Measurements from ENCODE around the gene FOSL1. TPM values are rescaled to one million over a fixed set of nuclear protein-coding genes. Genes with fewer than 3 reads are reported as not detected.
A peak's percentile ranks its signal among the peaks of the same experiment; 100 is the strongest.

Gene FOSL1
- total RNA-seq, 1 donor from 2014 or later = 172 TPM

GRCh38 chr11:65921033-65921555 lies 20.9 kb upstream of the FOSL1 start:
- TF ChIP-seq, protein P1, sequence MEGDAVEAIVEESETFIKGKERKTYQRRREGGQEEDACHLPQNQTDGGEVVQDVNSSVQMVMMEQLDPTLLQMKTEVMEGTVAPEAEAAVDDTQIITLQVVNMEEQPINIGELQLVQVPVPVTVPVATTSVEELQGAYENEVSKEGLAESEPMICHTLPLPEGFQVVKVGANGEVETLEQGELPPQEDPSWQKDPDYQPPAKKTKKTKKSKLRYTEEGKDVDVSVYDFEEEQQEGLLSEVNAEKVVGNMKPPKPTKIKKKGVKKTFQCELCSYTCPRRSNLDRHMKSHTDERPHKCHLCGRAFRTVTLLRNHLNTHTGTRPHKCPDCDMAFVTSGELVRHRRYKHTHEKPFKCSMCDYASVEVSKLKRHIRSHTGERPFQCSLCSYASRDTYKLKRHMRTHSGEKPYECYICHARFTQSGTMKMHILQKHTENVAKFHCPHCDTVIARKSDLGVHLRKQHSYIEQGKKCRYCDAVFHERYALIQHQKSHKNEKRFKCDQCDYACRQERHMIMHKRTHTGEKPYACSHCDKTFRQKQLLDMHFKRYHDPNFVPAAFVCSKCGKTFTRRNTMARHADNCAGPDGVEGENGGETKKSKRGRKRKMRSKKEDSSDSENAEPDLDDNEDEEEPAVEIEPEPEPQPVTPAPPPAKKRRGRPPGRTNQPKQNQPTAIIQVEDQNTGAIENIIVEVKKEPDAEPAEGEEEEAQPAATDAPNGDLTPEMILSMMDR (conservative IDR thresholded peaks at IDR 0.05; ENCODE audit: low read depth, low read length) = no peak
- no peak for DNase-seq (ENCODE audit: low read depth)
- no peak overlapping the region for H3K4me3 ChIP-seq (ENCODE audit: low read depth, low read length)

- peak overlapping the region; percentile 84 for H3K4me3 ChIP-seq (ENCODE audit: low read depth, low read length)
- TF ChIP-seq, protein P1 (conservative IDR thresholded peaks at IDR 0.05; ENCODE audit: low read depth, low read length) = no peak
- DNase-seq (ENCODE audit: low read depth) = no peak
Observed at GRCh38 chr11:65920372-65920802, 20.2 kb upstream of the FOSL1 start.

DNA sequence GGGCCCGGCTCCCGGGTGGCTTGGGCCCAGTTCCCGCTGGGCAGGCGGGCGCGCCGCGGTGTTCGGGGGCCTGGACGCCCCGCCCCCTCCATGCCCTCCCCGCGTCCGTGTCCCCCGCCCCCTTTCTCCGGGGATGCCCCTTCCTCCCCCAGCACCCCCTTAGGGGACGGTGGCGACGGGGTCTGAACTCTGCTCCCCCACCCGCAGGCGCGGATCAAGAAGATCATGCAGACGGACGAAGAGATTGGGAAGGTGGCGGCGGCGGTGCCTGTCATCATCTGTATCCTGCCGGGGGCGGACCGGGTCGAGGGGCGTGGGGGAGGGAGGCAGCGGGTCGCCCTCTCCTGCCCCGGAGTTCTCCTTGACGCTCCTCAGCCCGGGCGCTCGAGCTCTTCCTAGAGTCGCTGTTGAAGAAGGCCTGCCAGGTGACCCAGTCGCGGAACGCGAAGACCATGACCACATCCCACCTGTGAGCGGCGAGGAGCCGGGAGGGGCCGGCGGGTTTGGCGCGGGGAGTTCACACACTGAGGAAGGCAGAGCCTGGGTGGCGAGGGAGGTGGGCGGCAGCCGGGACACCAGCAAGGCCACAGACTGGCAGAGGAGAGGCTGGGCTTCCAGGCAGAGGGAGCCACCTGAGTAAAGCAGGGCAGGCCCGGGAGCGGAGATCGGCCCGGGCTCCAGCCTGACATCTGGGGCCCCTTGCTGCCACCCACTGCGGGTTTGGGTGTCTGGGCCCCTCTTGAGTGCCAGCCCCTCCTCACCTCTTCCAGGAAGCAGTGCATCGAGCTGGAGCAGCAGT lies 19.6 kb upstream of the FOSL1 start:
- TF ChIP-seq, protein P1 (conservative IDR thresholded peaks at IDR 0.05; ENCODE audit: low read depth, low read length) = no peak
- peak overlapping the region; percentile 84 for H3K4me3 ChIP-seq (ENCODE audit: low read depth, low read length)
- no peak for DNase-seq (ENCODE audit: low read depth)

DNA sequence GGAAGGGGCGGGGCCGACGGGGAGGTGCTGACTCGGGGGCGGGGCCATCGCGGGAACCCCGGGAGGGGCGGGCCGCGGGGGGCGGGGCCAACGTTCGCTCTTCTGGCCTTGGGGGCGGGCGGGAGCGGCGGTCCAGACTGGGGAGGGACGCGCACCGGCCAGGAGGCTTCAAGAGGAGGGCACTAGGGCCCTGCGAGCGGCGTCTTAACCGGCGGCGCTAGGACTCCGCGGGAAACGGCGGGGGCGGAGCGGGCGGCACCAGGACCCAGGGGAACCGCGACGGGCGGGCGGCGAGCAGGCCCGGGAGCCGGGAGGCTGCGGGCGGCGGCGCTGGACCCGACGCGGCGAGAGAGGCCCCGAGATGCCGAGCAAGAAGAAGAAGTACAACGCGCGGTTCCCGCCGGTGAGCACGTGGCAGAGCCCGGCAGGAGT lies 19.0 kb upstream of the FOSL1 start, which contains the start of gene DRAP1:
TSS of gene DRAP1 (plus strand) at position 286 of the 432 bp plus-strand sequence. CDS start at position 362, 76 bp downstream.
- peak; percentile 50 for DNase-seq (ENCODE audit: low read depth)
- peak within 1 kb of the TSS; percentile 97 for H3K4me3 ChIP-seq (ENCODE audit: low read depth, low read length)
- TF ChIP-seq, protein P1 (conservative IDR thresholded peaks at IDR 0.05; ENCODE audit: low read depth, low read length) = no peak

DNA sequence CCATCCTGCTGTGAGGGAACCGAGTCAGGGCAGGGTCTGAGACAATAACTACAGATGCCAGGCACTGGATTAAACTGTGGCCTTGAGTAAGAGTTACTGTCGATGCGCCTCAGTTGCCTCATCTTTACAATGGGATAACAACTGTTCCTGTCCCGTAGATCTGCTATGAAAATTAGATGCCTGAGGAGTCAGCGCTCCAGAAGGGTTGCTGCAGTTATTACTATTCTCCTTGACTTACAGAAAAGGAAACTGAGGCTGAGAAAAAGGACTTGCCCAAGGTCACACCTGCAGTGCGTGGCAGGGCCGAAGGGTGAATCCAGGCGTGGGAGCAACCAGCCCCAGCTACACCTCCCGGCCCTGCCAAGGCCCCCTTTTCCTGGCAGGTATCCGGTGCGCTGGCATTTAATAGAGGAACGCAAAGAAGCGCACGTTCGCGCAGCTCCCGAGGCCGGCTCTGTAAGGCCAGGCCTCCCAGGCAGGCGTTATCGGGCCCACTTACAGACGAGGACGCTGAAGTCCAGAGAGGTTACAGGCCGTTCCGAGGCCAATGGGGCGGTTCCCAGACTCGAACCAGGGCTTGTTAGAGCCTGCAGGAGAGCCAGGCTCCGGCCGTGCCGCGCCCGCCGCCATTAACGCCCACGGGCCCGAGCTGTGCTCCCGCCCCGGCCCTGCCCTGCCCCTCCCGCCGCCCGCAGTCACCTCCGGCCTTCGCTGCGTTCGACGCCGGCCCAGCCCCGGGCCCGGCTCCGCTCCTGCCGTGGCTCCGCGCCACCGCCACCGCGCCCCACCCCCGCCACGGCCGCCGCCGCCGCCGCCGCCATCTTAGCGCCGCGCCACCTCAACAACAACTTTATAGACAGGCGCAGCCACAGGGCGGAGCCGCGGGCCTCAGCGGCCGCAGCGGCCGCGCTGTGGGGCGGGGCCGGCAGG lies 18.3 kb upstream of the FOSL1 start, which contains the start of gene C11orf68:
TSS of gene C11orf68 (minus strand) at position 852 of the 930 bp plus-strand sequence. CDS start at position 821, 31 bp downstream.
- TF ChIP-seq, protein P1 (conservative IDR thresholded peaks at IDR 0.05; ENCODE audit: low read depth, low read length) = no peak
- H3K4me3 ChIP-seq (ENCODE audit: low read depth, low read length) = peak within 1 kb of the TSS; percentile 97
- no peak for DNase-seq (ENCODE audit: low read depth)

DNA sequence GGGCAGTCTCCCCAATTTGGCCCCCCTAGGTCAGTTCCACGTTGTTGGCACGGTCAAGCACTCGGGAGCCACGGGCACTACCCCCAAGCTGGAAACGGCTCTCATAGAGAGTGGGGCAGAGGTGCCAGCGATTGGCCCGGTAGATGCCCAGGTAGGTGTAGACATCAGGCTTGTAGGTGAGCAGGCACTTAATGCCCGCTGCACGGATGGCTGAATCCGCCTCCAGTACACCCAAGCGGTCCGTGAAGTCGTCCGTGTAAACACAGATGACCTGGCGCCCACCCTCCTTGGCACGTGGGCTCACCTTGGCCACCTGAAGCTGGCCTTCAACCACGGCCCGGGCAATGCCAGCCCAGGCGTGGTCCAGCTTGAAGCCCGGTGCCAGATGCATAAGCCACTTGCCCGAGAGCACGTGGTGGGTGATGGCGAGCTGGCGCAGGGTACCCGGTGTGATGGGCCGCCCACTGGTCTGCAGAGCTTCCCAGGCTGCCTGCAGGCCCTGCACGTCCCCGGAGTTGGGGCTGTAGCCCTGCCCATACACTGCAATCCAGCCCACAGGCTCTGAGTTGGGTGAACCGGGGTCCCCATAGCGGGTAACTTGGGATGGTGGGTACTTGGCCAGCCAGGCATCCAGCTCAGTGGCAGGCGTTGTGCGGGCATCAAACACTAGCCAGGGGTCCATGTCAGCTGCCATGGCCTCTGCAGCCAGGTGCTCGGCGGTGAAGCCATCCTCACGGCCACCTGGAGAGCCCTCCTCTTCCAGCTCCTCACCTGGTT lies 17.4 kb upstream of the FOSL1 start:
- H3K4me3 ChIP-seq (ENCODE audit: low read depth, low read length) = peak overlapping the region; percentile 97
- no peak for DNase-seq (ENCODE audit: low read depth)
- TF ChIP-seq, protein P1 (conservative IDR thresholded peaks at IDR 0.05; ENCODE audit: low read depth, low read length) = no peak

Measured in epithelial cell of proximal tubule (primary cell).